GM19397 (cell line): ENCODE results near the gene ITM2B.
"Not testable (repeated sequence)": the region's sequence is repeated elsewhere in the genome, so short reads cannot be mapped to it uniquely, and the experiment has no call there.

Experiments used
- ATAC-seq: cut with Tn5 transposase; IDR thresholded peaks from one replicate; pipeline ENCODE4 v1.9.1; 2021; ENCODE audit warnings: mild to moderate bottlenecking, moderate library complexity; ENCODE audit not compliant: unreplicated experiment

ITM2B gene

GRCh38 chr13:48233046-48233888 is at the start of gene ITM2B:
TSS of gene ITM2B (plus strand) at chr13:48233206. CDS start at chr13:48233361, 155 bp downstream.
- ATAC-seq: peak; percentile 66

DNA sequence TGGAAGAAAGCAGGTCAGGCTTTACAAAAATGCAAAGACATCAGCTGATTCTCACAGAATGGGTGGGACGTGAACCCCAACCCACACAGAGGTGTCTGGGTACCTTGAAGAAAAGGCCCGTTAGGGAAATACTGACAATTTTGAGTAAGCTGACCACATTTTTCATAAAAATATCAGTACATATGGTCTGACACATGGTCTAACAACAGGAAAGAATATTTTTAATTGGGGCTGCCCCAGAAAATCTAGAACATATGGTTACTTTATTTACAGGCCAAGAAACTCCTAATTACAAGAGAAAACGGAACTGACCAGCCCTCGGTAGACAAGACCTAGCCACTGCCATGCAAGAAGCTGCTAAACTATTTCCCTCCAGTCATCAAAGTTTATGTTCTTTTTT is 48.7 kb upstream of the ITM2B start:
- ATAC-seq: no peak

GRCh38 chr13:48185018-48185417 is 48.0 kb upstream of the ITM2B start:
- no peak for ATAC-seq

DNA sequence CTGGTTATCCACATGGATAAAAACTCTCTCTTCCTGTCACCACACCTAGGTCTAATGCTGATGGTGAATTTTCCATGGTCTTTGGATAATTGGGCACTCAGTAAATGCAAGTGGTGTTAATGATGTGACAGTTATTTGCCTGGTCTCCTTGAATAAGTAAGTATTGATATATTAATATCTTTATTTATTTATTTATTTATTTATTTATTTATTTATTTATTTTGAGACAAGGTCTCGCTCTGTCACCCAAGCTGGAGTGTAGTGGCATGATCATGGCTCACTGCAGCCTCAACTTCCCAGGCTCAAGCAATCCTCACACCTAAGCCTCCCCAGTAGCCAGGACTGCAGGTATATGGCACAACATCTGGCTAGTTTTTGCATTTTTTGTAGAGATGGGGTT is 46.3 kb upstream of the ITM2B start:
- no peak for ATAC-seq

DNA sequence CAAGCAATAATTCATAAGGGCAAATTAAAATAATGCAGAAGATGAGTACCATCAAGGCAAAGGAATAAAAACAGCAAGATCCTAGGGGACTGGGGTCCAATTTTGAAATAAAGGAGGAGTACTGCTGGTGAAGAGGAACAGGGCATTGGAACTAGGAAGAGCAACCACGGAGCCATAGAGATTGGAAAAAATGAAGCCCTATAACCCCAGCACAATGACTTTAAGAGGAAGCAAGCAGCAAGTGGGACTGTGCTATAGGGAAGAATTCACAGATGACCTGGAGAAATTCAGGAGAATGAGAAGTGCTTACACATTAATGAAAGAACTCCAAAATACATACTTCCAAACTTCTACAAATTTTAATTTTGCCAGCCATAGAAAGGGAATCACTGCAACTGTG is 44.9 kb upstream of the ITM2B start:
- no peak for ATAC-seq

DNA sequence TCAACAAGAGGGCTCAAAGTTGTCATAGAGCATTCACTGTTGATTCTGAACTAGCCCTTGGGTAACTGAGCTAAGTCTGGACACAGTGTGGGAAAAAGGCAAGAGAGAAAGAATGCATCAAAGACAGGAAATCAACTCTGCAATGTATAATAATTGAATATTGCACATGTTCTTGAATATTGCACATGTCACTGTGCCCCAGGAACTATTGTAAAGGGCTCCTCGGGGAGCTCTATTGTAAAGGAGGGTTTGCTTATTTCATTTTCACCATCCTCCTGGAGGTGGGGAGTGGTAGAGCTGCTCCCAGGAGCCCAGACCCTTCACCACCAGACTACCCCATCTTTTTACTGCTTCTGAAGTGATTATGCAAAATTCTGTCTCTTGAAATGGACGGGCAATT is 44.4 kb upstream of the ITM2B start:
- ATAC-seq: no peak

DNA sequence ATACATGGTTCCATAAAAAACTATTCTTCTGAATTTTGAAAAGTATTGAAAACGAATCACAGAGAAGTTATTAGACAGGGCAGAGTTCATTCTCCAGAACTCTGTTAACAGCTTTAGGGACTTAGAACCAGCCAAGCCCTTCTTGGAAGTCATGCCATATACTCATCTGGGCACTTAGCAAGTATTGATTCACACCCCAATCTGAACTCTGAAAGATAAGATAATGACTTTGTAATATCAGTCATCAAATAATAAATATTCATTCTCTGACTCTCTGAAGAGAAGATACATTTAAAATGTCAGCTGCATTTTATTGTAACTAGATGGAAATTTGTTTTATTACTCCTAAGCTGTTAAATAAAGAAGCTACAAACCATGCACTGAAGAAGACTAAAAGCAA is 43.8 kb upstream of the ITM2B start:
- ATAC-seq: no peak

- ATAC-seq: no peak
These were observed 40.5 kb upstream of the ITM2B start for GRCh38 chr13:48192411-48192935.

DNA sequence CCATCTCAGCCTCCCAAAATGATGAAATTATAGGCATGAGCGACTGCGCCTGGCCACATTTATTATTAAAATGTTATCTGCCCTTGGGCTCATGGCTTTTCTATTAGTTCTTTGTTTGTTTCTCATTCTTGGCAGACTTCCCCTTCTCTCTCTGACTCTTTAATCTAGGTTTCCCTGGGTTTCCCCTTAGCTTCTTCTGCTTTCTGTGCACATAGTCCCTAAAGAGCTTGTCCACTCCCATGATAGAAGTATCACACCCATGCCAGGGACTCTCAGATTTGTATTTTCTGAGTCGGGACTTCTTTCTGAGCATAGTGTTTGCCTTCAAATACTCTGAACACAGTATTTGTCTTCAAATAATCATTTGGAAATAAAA is 38.6 kb upstream of the ITM2B start:
- ATAC-seq: no peak

DNA sequence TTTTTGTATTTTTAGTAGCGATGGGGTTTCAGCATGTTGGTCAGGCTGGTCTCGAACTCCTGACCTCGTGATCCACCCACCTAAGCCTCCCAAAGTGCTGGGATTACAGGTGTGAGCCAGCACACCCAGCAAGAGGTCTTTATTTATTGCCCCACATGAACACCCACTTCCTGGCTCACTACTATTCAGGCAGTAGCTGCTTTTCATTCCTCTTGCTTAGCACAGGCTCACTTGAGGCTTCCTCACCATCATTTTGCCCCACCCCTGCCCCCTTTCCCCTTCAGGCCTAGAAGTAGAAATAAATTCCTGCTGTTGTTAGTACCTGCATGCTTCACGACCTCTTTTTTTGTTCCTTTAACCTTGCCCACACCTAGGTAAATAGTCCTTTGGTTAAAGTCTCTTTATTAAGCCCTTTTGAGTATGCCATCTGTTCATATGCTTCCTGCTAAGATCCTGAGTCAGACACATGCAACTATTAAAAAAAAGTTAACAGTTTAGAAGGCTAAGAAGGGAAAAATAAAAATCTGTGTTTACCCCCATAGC is 33.5 kb upstream of the ITM2B start:
- ATAC-seq: no peak

- no peak for ATAC-seq
These were observed 32.0 kb upstream of the ITM2B start for GRCh38 chr13:48201044-48201443.

DNA sequence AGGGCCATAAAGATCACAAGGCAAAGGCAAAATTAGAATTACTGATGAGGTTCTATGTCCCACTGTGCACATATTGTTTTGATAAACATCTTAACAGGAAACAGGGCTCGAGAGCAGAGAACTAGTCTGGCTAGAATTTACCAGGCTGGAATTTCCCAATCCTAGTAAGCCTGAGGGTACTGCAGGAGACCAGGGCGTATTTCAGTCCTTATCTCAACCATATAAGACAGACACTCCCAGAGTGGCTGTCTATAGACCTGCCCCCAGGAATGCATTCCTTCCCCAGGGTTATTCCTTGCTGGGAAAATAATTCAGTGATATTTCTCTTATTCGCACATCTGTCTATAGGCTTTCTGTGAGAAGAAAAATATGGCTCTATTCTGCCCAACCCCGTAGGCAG is 25.8 kb upstream of the ITM2B start:
- not testable (repeated sequence) for ATAC-seq

- no peak for ATAC-seq
These were observed 22.8 kb upstream of the ITM2B start for GRCh38 chr13:48210178-48210577.

GRCh38 chr13:48214519-48215121 is 18.4 kb upstream of the ITM2B start:
- no peak for ATAC-seq

DNA sequence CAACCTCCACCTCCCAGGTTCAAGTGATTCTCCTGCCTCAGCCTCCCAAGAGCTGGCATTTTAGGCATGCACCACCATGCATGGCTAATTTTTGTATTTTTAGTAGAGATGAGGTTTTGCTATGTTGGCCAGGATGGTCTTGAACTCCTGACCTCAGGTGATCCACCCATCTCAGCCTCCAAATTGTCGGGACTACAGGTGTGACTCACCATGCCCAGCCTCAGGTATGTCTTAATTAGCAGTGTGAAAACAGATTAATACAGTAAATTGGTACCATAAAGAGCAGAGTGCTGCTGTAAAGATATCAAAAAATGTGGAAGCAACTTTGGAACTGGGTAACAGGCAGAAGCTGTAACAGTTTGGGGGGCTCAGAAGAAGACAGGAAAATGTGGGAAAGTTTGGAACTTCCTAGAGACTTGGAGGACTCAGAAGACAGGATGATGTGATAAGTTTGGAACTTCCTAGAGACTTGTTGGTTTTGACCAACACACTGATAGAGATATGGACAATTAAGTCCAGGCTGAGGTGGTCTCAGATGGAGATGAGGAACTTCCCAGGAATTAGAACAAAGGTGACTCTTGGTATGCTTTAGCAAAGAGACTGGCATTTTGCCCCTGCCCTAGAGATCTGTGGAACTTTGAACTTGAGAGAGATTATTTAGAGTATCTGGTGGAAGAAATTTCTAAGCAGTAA is 17.3 kb upstream of the ITM2B start:
- not testable (repeated sequence) for ATAC-seq

GRCh38 chr13:48216204-48216711 is 16.7 kb upstream of the ITM2B start:
- no peak for ATAC-seq

GRCh38 chr13:48220592-48220980 is 12.4 kb upstream of the ITM2B start:
- no peak for ATAC-seq

DNA sequence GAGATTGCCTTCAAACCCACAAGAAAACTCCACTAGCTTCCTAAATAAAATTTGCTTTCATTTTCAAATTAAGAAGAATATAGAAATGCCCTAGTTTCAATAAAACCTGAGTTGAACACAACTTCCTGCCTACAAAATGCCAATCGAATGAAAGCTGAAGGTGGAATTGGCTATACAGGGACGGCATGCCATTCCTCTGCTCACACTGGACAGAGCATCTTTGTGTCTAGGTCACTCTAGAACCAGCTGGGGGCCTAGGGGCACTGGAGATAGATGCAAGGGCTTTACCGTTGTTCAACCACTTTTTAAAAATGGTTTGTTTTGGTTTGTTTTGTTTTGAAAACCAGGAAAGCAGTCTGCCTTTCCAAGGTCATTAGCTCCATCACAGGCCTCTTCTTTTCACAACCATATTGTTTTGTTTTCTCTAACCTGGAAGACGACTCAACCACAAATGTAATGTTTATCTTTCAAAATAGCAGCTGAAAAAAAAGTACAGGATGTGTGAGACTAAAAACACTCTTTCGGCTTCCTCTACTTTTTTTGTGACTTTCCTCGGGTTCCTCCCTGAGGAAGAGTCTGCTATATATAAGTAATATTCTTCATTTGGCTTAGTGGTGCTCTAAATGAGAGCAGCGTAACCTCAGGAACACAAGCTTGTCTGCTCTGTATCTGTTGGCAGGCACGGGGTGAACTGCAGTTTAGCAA is 11.9 kb upstream of the ITM2B start:
- ATAC-seq: no peak

- no peak for ATAC-seq
These were observed 11.3 kb upstream of the ITM2B start for GRCh38 chr13:48221686-48222187.
